NB4 (cell line): Measurements from ENCODE around the gene CTCF.

Source experiments
- MYC ChIP-seq: IDR thresholded peaks from 2 replicates; pipeline ENCODE4 v1.6.1; 2011; ENCODE audit warnings: low read depth, low read length
- POLR2A ChIP-seq: IDR thresholded peaks from 2 replicates; pipeline ENCODE4 v1.6.1; 2011; ENCODE audit warnings: mild to moderate bottlenecking; ENCODE audit not compliant: insufficient read length; ENCODE audit errors: extremely low read depth
- TF ChIP-seq, protein P1 (sequence below): IDR thresholded peaks from one replicate; pipeline ENCODE4 v1.5.1; 2012; ENCODE audit warnings: low read depth, low read length

GRCh38 chr16:67514382-67514828 is 47.9 kb upstream of the CTCF start:
- TF ChIP-seq, protein P1, sequence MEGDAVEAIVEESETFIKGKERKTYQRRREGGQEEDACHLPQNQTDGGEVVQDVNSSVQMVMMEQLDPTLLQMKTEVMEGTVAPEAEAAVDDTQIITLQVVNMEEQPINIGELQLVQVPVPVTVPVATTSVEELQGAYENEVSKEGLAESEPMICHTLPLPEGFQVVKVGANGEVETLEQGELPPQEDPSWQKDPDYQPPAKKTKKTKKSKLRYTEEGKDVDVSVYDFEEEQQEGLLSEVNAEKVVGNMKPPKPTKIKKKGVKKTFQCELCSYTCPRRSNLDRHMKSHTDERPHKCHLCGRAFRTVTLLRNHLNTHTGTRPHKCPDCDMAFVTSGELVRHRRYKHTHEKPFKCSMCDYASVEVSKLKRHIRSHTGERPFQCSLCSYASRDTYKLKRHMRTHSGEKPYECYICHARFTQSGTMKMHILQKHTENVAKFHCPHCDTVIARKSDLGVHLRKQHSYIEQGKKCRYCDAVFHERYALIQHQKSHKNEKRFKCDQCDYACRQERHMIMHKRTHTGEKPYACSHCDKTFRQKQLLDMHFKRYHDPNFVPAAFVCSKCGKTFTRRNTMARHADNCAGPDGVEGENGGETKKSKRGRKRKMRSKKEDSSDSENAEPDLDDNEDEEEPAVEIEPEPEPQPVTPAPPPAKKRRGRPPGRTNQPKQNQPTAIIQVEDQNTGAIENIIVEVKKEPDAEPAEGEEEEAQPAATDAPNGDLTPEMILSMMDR, result peak; percentile 80
- TF ChIP-seq POLR2A (no peak), MYC (no peak)
